ENCODE measurements around the gene ANAPC16. TPM values are rescaled to one million over a fixed set of nuclear protein-coding genes. Genes with fewer than 3 reads are reported as not detected.

ANAPC16 gene
- total and polyA plus RNA-seq, 2 donors (not counting 1 experiment from before 2014, with no cell fraction given): 104 to 132 TPM

DNA sequence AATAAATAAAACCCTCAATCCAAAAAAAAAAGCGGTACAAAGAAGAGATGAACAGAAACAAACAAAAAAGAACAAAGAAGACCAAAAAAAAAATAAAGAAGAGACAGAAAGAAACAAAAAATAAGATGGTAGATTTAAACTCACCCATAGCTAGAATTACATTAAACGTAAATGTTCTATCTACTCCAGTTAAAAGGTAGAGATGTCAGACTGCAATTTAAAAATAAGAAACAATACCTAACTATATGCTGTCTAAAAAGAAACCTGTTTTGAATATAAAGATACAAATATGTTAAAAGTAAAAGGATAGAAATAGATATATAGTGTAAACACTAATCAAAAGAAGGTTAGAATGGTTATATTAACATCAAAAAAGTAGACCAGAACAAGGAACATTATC lies 31.7 kb upstream of the ANAPC16 start:
- intact Hi-C loops (cut with micrococcal nuclease): no loop called here
- Histone ChIP-seq H4K20me1 (ENCODE audit: control insufficient read depth, insufficient read depth, low read length, poor library complexity, severe bottlenecking) (no peaks in the 10 kb centered on the region), H3K27me3 (replicated peaks in 1 of 4; ENCODE audit: control extremely low read depth in 1 of 4, control insufficient read depth in 3 of 4, insufficient read depth in 4 of 4, low read length in 3 of 4) (no peaks in the 10 kb centered on the region), H3K4me1 (ENCODE audit: control insufficient read depth in 2 of 2, insufficient read depth in 2 of 2, low read length in 2 of 2) (no peaks in the 10 kb centered on the region), H3K9ac (ENCODE audit: low read length) (no peak overlapping the region), H3K4me3 (ENCODE audit: control extremely low read depth in 1 of 5, extremely low read depth in 1 of 5, insufficient read depth in 1 of 5, low read depth in 2 of 5, low read length in 4 of 5) (no peak overlapping the region), H3K79me2 (ENCODE audit: control insufficient read depth, insufficient read depth, low read length) (no peaks in the 10 kb centered on the region), H3K27ac (ENCODE audit: low read length in 2 of 2) (no peak overlapping the region), H3K4me2 (replicated peaks; ENCODE audit: low read depth, low read length, poor library complexity, severe bottlenecking) (no peak overlapping the region), H3K36me3 (replicated peaks in 1 of 2; ENCODE audit: control extremely low read depth in 1 of 2, control insufficient read depth in 1 of 2, extremely low read depth in 1 of 2, insufficient read depth in 2 of 2, low read length in 1 of 2) (peaks cover 1 to 10% of the 10 kb centered on the region in 2 experiments), H2AFZ (ENCODE audit: insufficient read depth, low read depth, low read length, poor library complexity, severe bottlenecking) (no peak overlapping the region), H3K9me3 (ENCODE audit: control extremely low read depth in 1 of 3, control insufficient read depth in 2 of 3, insufficient read depth in 1 of 3, low read length in 2 of 3) (peaks cover 0 to 9% (median 2%) of the 10 kb centered on the region in 3 donors)
- Mint-ChIP-seq H3K27ac (no peak overlapping the region), H3K4me3 (no peak overlapping the region), H3K4me1 (peaks cover 12% of the 10 kb centered on the region), H3K9me3 (ENCODE audit: insufficient read depth) (no peaks in the 10 kb centered on the region), H3K27me3 (no peaks in the 10 kb centered on the region)
- ChIA-PET POLR2A (no interaction called here), CTCF (no interaction called here)
- ATAC-seq (ENCODE audit: low read depth) (no peak), DNase-seq (no peak)
- WGBS (ENCODE audit: insufficient coverage): no CpG with 5 or more reads among the region's 2 CpGs
- TF ChIP-seq, protein P1, sequence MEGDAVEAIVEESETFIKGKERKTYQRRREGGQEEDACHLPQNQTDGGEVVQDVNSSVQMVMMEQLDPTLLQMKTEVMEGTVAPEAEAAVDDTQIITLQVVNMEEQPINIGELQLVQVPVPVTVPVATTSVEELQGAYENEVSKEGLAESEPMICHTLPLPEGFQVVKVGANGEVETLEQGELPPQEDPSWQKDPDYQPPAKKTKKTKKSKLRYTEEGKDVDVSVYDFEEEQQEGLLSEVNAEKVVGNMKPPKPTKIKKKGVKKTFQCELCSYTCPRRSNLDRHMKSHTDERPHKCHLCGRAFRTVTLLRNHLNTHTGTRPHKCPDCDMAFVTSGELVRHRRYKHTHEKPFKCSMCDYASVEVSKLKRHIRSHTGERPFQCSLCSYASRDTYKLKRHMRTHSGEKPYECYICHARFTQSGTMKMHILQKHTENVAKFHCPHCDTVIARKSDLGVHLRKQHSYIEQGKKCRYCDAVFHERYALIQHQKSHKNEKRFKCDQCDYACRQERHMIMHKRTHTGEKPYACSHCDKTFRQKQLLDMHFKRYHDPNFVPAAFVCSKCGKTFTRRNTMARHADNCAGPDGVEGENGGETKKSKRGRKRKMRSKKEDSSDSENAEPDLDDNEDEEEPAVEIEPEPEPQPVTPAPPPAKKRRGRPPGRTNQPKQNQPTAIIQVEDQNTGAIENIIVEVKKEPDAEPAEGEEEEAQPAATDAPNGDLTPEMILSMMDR (IDR thresholded peaks at IDR 0.05): no peak
- TF ChIP-seq EZH2 (IDR thresholded peaks at IDR 0.05; ENCODE audit: borderline replicate concordance, insufficient read depth, low read depth, low read length, poor library complexity, severe bottlenecking): no peak

- Histone ChIP-seq H3K27me3 (replicated peaks in 1 of 4; ENCODE audit: control extremely low read depth in 1 of 4, control insufficient read depth in 3 of 4, insufficient read depth in 4 of 4, low read length in 3 of 4) (no peaks in the 10 kb centered on the region), H3K4me1 (ENCODE audit: control insufficient read depth in 2 of 2, insufficient read depth in 2 of 2, low read length in 2 of 2) (no peaks in the 10 kb centered on the region), H3K9me3 (ENCODE audit: control extremely low read depth in 1 of 3, control insufficient read depth in 2 of 3, insufficient read depth in 1 of 3, low read length in 2 of 3) (peaks cover 0 to 9% (median 2%) of the 10 kb centered on the region in 3 donors), H3K36me3 (replicated peaks in 1 of 2; ENCODE audit: control extremely low read depth in 1 of 2, control insufficient read depth in 1 of 2, extremely low read depth in 1 of 2, insufficient read depth in 2 of 2, low read length in 1 of 2) (peaks cover 0 to 8% of the 10 kb centered on the region in 2 experiments), H3K27ac (ENCODE audit: low read length in 2 of 2) (peak overlapping the region in 1 of 2 donors; percentile 19), H3K9ac (ENCODE audit: low read length) (no peak overlapping the region), H2AFZ (ENCODE audit: insufficient read depth, low read depth, low read length, poor library complexity, severe bottlenecking) (peak overlapping the region; percentile 44), H3K79me2 (ENCODE audit: control insufficient read depth, insufficient read depth, low read length) (no peaks in the 10 kb centered on the region), H4K20me1 (ENCODE audit: control insufficient read depth, insufficient read depth, low read length, poor library complexity, severe bottlenecking) (no peaks in the 10 kb centered on the region), H3K4me3 (ENCODE audit: control extremely low read depth in 1 of 5, extremely low read depth in 1 of 5, insufficient read depth in 1 of 5, low read depth in 2 of 5, low read length in 4 of 5) (no peak overlapping the region), H3K4me2 (replicated peaks; ENCODE audit: low read depth, low read length, poor library complexity, severe bottlenecking) (peak overlapping the region; percentile 37)
- intact Hi-C loops (cut with micrococcal nuclease): no loop called here
- H3K4me1 Mint-ChIP-seq: peaks cover 12% of the 10 kb centered on the region
- H3K4me3 Mint-ChIP-seq: peak overlapping the region; percentile 29
- CTCF ChIA-PET: interaction anchor here (0.6 kb wide), 2 partner anchors 45 to 59 kb away, joined by 4 read pairs; no protein-coding TSS in a partner anchor
- no peaks in the 10 kb centered on the region for H3K9me3 Mint-ChIP-seq (ENCODE audit: insufficient read depth)
- H3K27ac Mint-ChIP-seq: peak overlapping the region; percentile 32
- TF ChIP-seq EZH2 (IDR thresholded peaks at IDR 0.05; ENCODE audit: borderline replicate concordance, insufficient read depth, low read depth, low read length, poor library complexity, severe bottlenecking): no peak
- POLR2A ChIA-PET: interaction anchor here (0.8 kb wide), 1 partner anchor 74 kb away, joined by 4 read pairs; no protein-coding TSS in a partner anchor
- peak; percentile 15 for DNase-seq
- no peaks in the 10 kb centered on the region for H3K27me3 Mint-ChIP-seq
- no peak for ATAC-seq (ENCODE audit: low read depth)
- WGBS (ENCODE audit: insufficient coverage): 51% methylated on average over 3 of the region's 7 CpGs
Observed at GRCh38 chr10:72186258-72186981, 29.4 kb upstream of the ANAPC16 start.

Data from B cell (primary cell).